Testis (tissue), 3 donors: ENCODE results near the gene HSPH1. TPM values are rescaled to one million over a fixed set of nuclear protein-coding genes. Genes with fewer than 3 reads are reported as not detected.

ENCODE experiments used
- DNase-seq: peaks from one replicate; pipeline ENCODE4 v3.0.0-alpha.2; 2019
- H3K27ac ChIP-seq, 2 donors: fragments of 200-600 bp; sonication (generic); one replicate each; pipeline ENCODE4 v1.5.1; 2019
- H3K27me3 ChIP-seq: fragments of 200-600 bp; sonication (generic); one replicate; pipeline ENCODE4 v1.5.1; 2019
- H3K36me3 ChIP-seq: fragments of 200-600 bp; sonication (generic); one replicate; pipeline ENCODE4 v1.5.1; 2017; ENCODE audit warnings: low read depth; ENCODE audit errors: missing control alignments
- H3K4me1 ChIP-seq: fragments of 200-600 bp; sonication (generic); one replicate; pipeline ENCODE4 v1.5.1; 2019
- H3K4me3 ChIP-seq, 2 donors: fragments of 200-600 bp; sonication (generic); one replicate each; pipeline ENCODE4 v1.5.1; 2017 to 2019
- H3K9me3 ChIP-seq: fragments of 200-600 bp; sonication (generic); one replicate; pipeline ENCODE4 v1.5.1; 2017
- CTCF ChIP-seq, 3 experiments: fragments of 450-650 bp in 2 of 3; fragments of 200-600 bp in 1 of 3; sonication (generic) in 1 of 3; IDR thresholded peaks; one replicate each; pipeline ENCODE4 v1.5.1; 2016 to 2019; ENCODE audit warnings: antibody characterized with exemption in 3 of 3, mild to moderate bottlenecking in 2 of 3, moderate library complexity in 1 of 3
- POLR2A ChIP-seq: fragments of 450-650 bp; IDR thresholded peaks from one replicate; pipeline ENCODE4 v1.6.1; 2017; ENCODE audit warnings: antibody characterized with exemption, mild to moderate bottlenecking, moderate library complexity
- WGBS, 2 donors: methylation state at CpG; one replicate each; pipeline ENCODE4 v1.1.5; 2018; 5-methylcytosine and 5-hydroxymethylcytosine counted together
- intact Hi-C: fragments of 100-400 bp; cut with DNase I; formaldehyde crosslinking; loops from one replicate; pipeline ENCODE4 v1.15.1; 2023; ENCODE audit warnings: low total_unique reads
- polyA plus RNA-seq: library from polyadenylated mRNA; stranded (reverse); fragments of 350-450 nt; fragmentation: Illumina TruSeq; extraction: RNeasy Lipid Tissue Mini Kit (QIAGEN cat#74804); gene quantifications from one replicate; pipeline ENCODE4 v1.2.3, GENCODE V29; 2014; ENCODE audit warnings: low read depth, low replicate concordance; ENCODE audit not compliant: insufficient read depth
- total RNA-seq, 2 donors: library from RNA; depleted of rRNA; stranded (reverse); fragments of >200 nt; gene quantifications; one replicate each; pipeline ENCODE4 v1.2.3, GENCODE V29; 2016

HSPH1 gene
- total and polyA plus RNA-seq, 3 donors from 2014 or later: 103 to 116 (median 105) TPM

- Histone ChIP-seq H3K36me3 (no peaks in the 10 kb centered on the region), H3K9me3 (no peaks in the 10 kb centered on the region), H3K4me3 (no peak overlapping the region), H3K27me3 (no peaks in the 10 kb centered on the region), H3K4me1 (peaks cover 6% of the 10 kb centered on the region), H3K27ac (no peak overlapping the region)
- TF ChIP-seq POLR2A: no peak
- TF ChIP-seq CTCF (IDR thresholded peaks at IDR 0.05): no peak
- WGBS, 2 donors: 90 to 92% methylated on average over 2 of the region's 2 CpGs
- DNase-seq: no peak
- intact Hi-C loops: no loop called here
These were observed 6.8 kb downstream of the HSPH1 start for GRCh38 chr13:31154939-31155338.

DNA sequence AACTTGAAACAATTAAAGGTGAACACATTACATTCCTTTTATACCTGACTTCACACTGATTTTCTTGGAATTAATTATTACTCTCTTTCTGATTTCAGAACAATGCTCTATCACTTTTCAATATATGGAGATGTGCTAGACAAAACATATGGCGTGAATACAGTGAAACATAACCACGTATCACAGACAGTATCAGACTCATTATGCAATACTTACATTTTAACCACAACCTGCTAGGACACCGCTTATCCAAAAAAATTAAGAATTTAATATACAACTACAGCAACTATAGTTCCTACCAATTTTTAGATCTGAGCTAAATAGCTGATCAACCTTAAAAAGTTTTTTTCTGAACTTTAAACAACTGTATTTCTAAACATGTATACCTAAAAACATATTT, 9.9 kb downstream of the HSPH1 start:
- TF ChIP-seq CTCF (IDR thresholded peaks at IDR 0.05) (no peak), POLR2A (no peak)
- Histone ChIP-seq H3K27me3 (no peaks in the 10 kb centered on the region), H3K4me1 (no peaks in the 10 kb centered on the region), H3K27ac (no peak overlapping the region), H3K9me3 (no peaks in the 10 kb centered on the region), H3K4me3 (no peak overlapping the region), H3K36me3 (no peaks in the 10 kb centered on the region)
- intact Hi-C loops: no loop called here
- WGBS, 2 donors: 95 to 96% methylated on average over 3 of the region's 3 CpGs
- no peak for DNase-seq

DNA sequence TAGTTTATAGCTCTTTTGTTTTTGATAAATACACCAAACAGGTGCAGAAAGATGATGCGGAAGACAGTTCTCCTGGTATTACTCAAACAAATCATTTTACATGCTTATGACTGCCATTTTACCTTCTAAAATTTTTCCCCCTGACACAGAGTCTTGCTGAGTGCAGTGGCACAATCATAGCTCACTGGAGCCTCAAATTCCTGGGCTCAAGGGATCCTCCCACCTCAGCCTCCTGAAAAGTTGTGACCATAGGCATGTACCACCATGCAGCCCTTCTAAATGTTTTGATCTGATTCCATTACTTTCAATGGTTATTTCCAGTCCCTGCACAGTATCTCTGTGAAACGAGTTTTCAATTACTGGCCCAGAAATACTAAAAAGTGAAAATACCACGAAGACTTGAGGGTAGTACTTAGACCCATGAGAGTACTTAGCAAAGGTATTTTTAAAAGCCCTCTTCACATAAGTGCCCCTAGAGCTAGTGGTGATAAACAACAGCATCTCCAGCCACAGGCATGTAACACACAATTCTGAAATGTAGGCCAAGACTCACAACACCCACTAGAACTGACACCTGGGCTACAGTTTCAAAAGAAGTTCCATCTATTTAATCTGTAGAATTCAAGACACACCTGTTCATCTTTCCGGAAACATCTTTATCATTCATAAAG, 11.3 kb downstream of the HSPH1 start:
- DNase-seq: no peak
- WGBS, 2 donors: 90 to 96% methylated on average over 4 of the region's 4 CpGs

DNA sequence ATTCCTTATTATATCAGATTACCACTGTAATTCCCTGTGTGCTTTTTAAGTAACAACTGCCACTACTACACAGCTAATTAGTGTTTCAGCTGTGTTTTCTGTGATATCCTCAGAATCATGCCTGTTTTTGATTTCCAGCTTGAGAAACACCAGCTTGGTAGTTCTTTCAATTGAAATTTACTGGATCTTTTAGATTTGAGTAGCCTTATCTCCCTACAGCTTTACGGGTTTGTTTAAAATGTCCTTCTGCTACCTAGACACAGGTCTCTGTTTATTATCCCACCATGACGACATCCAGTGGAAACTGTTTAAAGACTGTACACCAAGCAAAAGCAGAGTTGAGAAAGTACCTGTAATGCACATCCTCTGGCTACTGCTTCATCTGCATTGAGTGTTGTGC, 12.1 kb downstream of the HSPH1 start:
- Histone ChIP-seq H3K4me1 (no peaks in the 10 kb centered on the region), H3K27me3 (no peaks in the 10 kb centered on the region), H3K36me3 (no peaks in the 10 kb centered on the region), H3K9me3 (no peaks in the 10 kb centered on the region), H3K4me3 (no peak overlapping the region), H3K27ac (no peak overlapping the region)
- WGBS, 2 donors: 91 to 95% methylated on average over 2 of the region's 2 CpGs
- intact Hi-C loops: no loop called here
- DNase-seq: no peak
- no peak for TF ChIP-seq CTCF (IDR thresholded peaks at IDR 0.05)
- no peak for TF ChIP-seq POLR2A

More for the DNA sequence above, 11.3 kb downstream of the HSPH1 start:
- Histone ChIP-seq H3K9me3 (no peaks in the 10 kb centered on the region), H3K4me1 (no peaks in the 10 kb centered on the region), H3K27me3 (no peaks in the 10 kb centered on the region), H3K4me3 (no peak overlapping the region), H3K36me3 (no peaks in the 10 kb centered on the region), H3K27ac (no peak overlapping the region)
- TF ChIP-seq POLR2A: no peak
- no peak for TF ChIP-seq CTCF (IDR thresholded peaks at IDR 0.05)
- intact Hi-C loops: no loop called here

- H3K4me1 ChIP-seq: no peaks in the 10 kb centered on the region
- no peak for DNase-seq
- H3K4me3 ChIP-seq: no peak overlapping the region
- TF ChIP-seq CTCF (IDR thresholded peaks at IDR 0.05): no peak
- no peak for TF ChIP-seq POLR2A
- H3K9me3 ChIP-seq: no peaks in the 10 kb centered on the region
- WGBS, 2 donors: 97% methylated on average over 4 of the region's 4 CpGs
- intact Hi-C loops: no loop called here
- no peak overlapping the region for H3K27ac ChIP-seq
- no peaks in the 10 kb centered on the region for H3K36me3 ChIP-seq
- no peaks in the 10 kb centered on the region for H3K27me3 ChIP-seq
These were observed 16.3 kb downstream of the HSPH1 start for GRCh38 chr13:31145417-31145816.
